CD4-positive, alpha-beta T cell treated with Interferon gamma for 1 hour (primary cell): Measurements from ENCODE around the gene FAM83D.

Experiments used
- DNase-seq: peaks from one replicate; pipeline ENCODE4 v3.0.0-alpha.2; 2020

The FAM83D gene

GRCh38 chr20:38895098-38895949, 30.9 kb upstream of the FAM83D start:
- no peak for DNase-seq

GRCh38 chr20:38896009-38896594, 30.1 kb upstream of the FAM83D start:
- no peak for DNase-seq

GRCh38 chr20:38897267-38897666, 28.9 kb upstream of the FAM83D start:
- no peak for DNase-seq

GRCh38 chr20:38900606-38901005, 25.6 kb upstream of the FAM83D start:
- DNase-seq: no peak

GRCh38 chr20:38902601-38903000, 23.6 kb upstream of the FAM83D start:
- DNase-seq: no peak

GRCh38 chr20:38903335-38903734, 22.9 kb upstream of the FAM83D start:
- DNase-seq: no peak

- DNase-seq: no peak
Observed at GRCh38 chr20:38905375-38905774, 20.8 kb upstream of the FAM83D start.

- no peak for DNase-seq
Observed at GRCh38 chr20:38907918-38908677, 18.1 kb upstream of the FAM83D start.

- DNase-seq: no peak
Observed at GRCh38 chr20:38915355-38915754, 10.9 kb upstream of the FAM83D start.

- DNase-seq: no peak
Observed at GRCh38 chr20:38917657-38918056, 8.6 kb upstream of the FAM83D start.

- DNase-seq: no peak
Observed at GRCh38 chr20:38918172-38918571, 8.0 kb upstream of the FAM83D start.

- no peak for DNase-seq
Observed at GRCh38 chr20:38919683-38920082, 6.5 kb upstream of the FAM83D start.

GRCh38 chr20:38920411-38920810, 5.8 kb upstream of the FAM83D start:
- DNase-seq: no peak

GRCh38 chr20:38920851-38921250, 5.4 kb upstream of the FAM83D start:
- no peak for DNase-seq

- no peak for DNase-seq
Observed at GRCh38 chr20:38924718-38925117, 1.5 kb upstream of the FAM83D start.

- DNase-seq: no peak
Observed at GRCh38 chr20:38926934-38927616, 858 bp downstream of the FAM83D start.

- DNase-seq: no peak
Observed at GRCh38 chr20:38927902-38928578, 1.8 kb downstream of the FAM83D start.

GRCh38 chr20:38930242-38930569, 4.0 kb downstream of the FAM83D start:
- DNase-seq: no peak

GRCh38 chr20:38931984-38932383, 5.8 kb downstream of the FAM83D start:
- DNase-seq: no peak

GRCh38 chr20:38932457-38933120, 6.4 kb downstream of the FAM83D start:
- DNase-seq: no peak

- no peak for DNase-seq
Observed at GRCh38 chr20:38934530-38934929, 8.3 kb downstream of the FAM83D start.

- no peak for DNase-seq
Observed at GRCh38 chr20:38935285-38935684, 9.1 kb downstream of the FAM83D start.
